ENCODE measurements around the gene ABCA13. TPM values are rescaled to one million over a fixed set of nuclear protein-coding genes. Genes with fewer than 3 reads are reported as not detected.

The ABCA13 gene
- total RNA-seq, 1 experiment from 2014 or later = not detected

DNA sequence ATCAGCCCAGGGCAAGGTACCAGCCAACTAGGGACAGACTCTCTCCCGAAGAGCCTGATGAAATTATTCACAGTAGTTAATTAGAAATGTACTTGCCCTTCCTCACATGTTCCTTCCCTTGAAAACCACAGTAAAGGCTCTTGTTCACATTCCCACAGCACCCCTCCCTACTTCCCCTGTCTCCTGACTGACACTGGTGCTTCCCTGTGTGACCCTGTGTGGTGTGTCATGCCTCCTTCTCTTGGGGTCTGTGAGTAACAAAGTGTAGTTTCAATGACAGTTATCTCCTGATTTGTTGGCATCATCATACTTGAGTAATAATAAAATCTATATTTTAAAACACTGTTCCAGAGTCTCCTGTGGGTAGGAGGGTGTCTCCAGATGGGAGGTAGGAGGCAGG, 209.7 kb downstream of the ABCA13 start:
- no peak overlapping the region for H2AFZ ChIP-seq (ENCODE audit: low read depth, low read length, poor library complexity, severe bottlenecking)
- no peaks in the 10 kb centered on the region for H3K9me2 ChIP-seq (ENCODE audit: insufficient read depth)
- no peak overlapping the region for H3K9ac ChIP-seq (ENCODE audit: low read length)
- ChIA-PET POLR2A (no interaction called here), CTCF (no interaction called here), RAD21 (ENCODE audit: low non-redundant PET in 1 of 2, low total read pairs in 2 of 2, uncharacterized antibody in 2 of 2, unreplicated experiment in 2 of 2) (no interaction called here)
- TF ChIP-seq SP1 (IDR thresholded peaks at IDR 0.05; ENCODE audit: low read depth) (no peak), EZH2 (IDR thresholded peaks at IDR 0.05) (no peak), POLR2AphosphoS5 (IDR thresholded peaks at IDR 0.05; ENCODE audit: low read depth, low read length) (no peak)
- intact Hi-C loops (cut with micrococcal nuclease) = no loop called here
- DNase-seq (ENCODE audit: low read depth, low spot score) = no peak
- no peaks in the 10 kb centered on the region for H3K79me2 ChIP-seq (ENCODE audit: insufficient read depth, low read length)
- H3K4me2 ChIP-seq (ENCODE audit: low read length) = no peak overlapping the region
- no peaks in the 10 kb centered on the region for H3K27me3 ChIP-seq (ENCODE audit: insufficient read depth, low read length)
- BruUV-seq (replicated peaks) = no TSS peak
- H3K27ac ChIP-seq (ENCODE audit: low read depth, low read length) = no peak overlapping the region
- H3K4me3 ChIP-seq (replicated peaks in 1 of 2; ENCODE audit: low read depth in 1 of 2, low read length in 2 of 2) = no peak overlapping the region
- no peak for ATAC-seq
- no peaks in the 10 kb centered on the region for H3K4me1 ChIP-seq (ENCODE audit: control insufficient read depth in 1 of 2, insufficient read depth in 2 of 2, low read length in 2 of 2)
- no peaks in the 10 kb centered on the region for H4K20me1 ChIP-seq (ENCODE audit: insufficient read depth)
- no peaks in the 10 kb centered on the region for H3K9me3 ChIP-seq (ENCODE audit: control insufficient read depth in 1 of 2, insufficient read depth in 1 of 2, low read depth in 1 of 2, low read length in 2 of 2)
- no peaks in the 10 kb centered on the region for H3K36me3 ChIP-seq (ENCODE audit: control insufficient read depth in 1 of 2, insufficient read depth in 2 of 2, low read length in 2 of 2)

- H3K4me1 ChIP-seq (ENCODE audit: control insufficient read depth in 1 of 2, insufficient read depth in 2 of 2, low read length in 2 of 2) = no peaks in the 10 kb centered on the region
- BruUV-seq (replicated peaks) = no TSS peak
- TF ChIP-seq FOSL1 (IDR thresholded peaks at IDR 0.05; ENCODE audit: low read depth) (no peak), SIN3A (IDR thresholded peaks at IDR 0.05; ENCODE audit: low read depth) (no peak), CBX3 (IDR thresholded peaks at IDR 0.05; ENCODE audit: low read depth) (no peak), SP1 (IDR thresholded peaks at IDR 0.05; ENCODE audit: low read depth) (no peak), RAD21 (IDR thresholded peaks at IDR 0.05; ENCODE audit: low read depth) (no peak), YY1 (IDR thresholded peaks at IDR 0.05; ENCODE audit: extremely low read depth, insufficient replicate concordance, low read depth, low read length) (no peak), POLR2AphosphoS5 (IDR thresholded peaks at IDR 0.05; ENCODE audit: low read depth, low read length) (no peak), JUND (IDR thresholded peaks at IDR 0.05) (no peak), ZNF274 (IDR thresholded peaks at IDR 0.05; ENCODE audit: low read depth, low read length) (no peak), ZFX (IDR thresholded peaks at IDR 0.05) (no peak), CEBPB (IDR thresholded peaks at IDR 0.05; ENCODE audit: low read depth) (no peak), TCF7L2 (IDR thresholded peaks at IDR 0.05; ENCODE audit: borderline replicate concordance, extremely low read depth, insufficient read depth, insufficient read length) (no peak), EGR1 (IDR thresholded peaks at IDR 0.05; ENCODE audit: low read depth) (no peak), ELF1 (IDR thresholded peaks at IDR 0.05; ENCODE audit: borderline replicate concordance, low read depth) (no peak), POLR2A (IDR thresholded peaks at IDR 0.05; ENCODE audit: borderline replicate concordance, extremely low read depth, insufficient read depth, insufficient read length) (no peak)
- TF ChIP-seq, protein P1, sequence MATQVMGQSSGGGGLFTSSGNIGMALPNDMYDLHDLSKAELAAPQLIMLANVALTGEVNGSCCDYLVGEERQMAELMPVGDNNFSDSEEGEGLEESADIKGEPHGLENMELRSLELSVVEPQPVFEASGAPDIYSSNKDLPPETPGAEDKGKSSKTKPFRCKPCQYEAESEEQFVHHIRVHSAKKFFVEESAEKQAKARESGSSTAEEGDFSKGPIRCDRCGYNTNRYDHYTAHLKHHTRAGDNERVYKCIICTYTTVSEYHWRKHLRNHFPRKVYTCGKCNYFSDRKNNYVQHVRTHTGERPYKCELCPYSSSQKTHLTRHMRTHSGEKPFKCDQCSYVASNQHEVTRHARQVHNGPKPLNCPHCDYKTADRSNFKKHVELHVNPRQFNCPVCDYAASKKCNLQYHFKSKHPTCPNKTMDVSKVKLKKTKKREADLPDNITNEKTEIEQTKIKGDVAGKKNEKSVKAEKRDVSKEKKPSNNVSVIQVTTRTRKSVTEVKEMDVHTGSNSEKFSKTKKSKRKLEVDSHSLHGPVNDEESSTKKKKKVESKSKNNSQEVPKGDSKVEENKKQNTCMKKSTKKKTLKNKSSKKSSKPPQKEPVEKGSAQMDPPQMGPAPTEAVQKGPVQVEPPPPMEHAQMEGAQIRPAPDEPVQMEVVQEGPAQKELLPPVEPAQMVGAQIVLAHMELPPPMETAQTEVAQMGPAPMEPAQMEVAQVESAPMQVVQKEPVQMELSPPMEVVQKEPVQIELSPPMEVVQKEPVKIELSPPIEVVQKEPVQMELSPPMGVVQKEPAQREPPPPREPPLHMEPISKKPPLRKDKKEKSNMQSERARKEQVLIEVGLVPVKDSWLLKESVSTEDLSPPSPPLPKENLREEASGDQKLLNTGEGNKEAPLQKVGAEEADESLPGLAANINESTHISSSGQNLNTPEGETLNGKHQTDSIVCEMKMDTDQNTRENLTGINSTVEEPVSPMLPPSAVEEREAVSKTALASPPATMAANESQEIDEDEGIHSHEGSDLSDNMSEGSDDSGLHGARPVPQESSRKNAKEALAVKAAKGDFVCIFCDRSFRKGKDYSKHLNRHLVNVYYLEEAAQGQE (IDR thresholded peaks at IDR 0.05; ENCODE audit: low read depth) = no peak
- TF ChIP-seq, protein P2, sequence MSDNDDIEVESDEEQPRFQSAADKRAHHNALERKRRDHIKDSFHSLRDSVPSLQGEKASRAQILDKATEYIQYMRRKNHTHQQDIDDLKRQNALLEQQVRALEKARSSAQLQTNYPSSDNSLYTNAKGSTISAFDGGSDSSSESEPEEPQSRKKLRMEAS (IDR thresholded peaks at IDR 0.05) = no peak
- no peaks in the 10 kb centered on the region for H3K27me3 ChIP-seq (ENCODE audit: insufficient read depth, low read length)
- H3K9me2 ChIP-seq (ENCODE audit: insufficient read depth) = no peaks in the 10 kb centered on the region
- H2AFZ ChIP-seq (ENCODE audit: low read depth, low read length, poor library complexity, severe bottlenecking) = no peak overlapping the region
- no peak overlapping the region for H3K9ac ChIP-seq (ENCODE audit: low read length)
- H3K9me3 ChIP-seq (ENCODE audit: control insufficient read depth in 1 of 2, insufficient read depth in 1 of 2, low read depth in 1 of 2, low read length in 2 of 2) = no peaks in the 10 kb centered on the region
- no peak overlapping the region for H3K4me2 ChIP-seq (ENCODE audit: low read length)
- H3K27ac ChIP-seq (ENCODE audit: low read depth, low read length) = no peak overlapping the region
- no peaks in the 10 kb centered on the region for H3K36me3 ChIP-seq (ENCODE audit: control insufficient read depth in 1 of 2, insufficient read depth in 2 of 2, low read length in 2 of 2)
- H4K20me1 ChIP-seq (ENCODE audit: insufficient read depth) = no peaks in the 10 kb centered on the region
- CTCF ChIA-PET = no interaction called here
- H3K79me2 ChIP-seq (ENCODE audit: insufficient read depth, low read length) = no peaks in the 10 kb centered on the region
- ATAC-seq = no peak
- RAD21 ChIA-PET (ENCODE audit: low non-redundant PET in 1 of 2, low total read pairs in 2 of 2, uncharacterized antibody in 2 of 2, unreplicated experiment in 2 of 2) = no interaction called here
- intact Hi-C loops (cut with micrococcal nuclease) = no loop called here
- no peak overlapping the region for H3K4me3 ChIP-seq (replicated peaks in 1 of 2; ENCODE audit: low read depth in 1 of 2, low read length in 2 of 2)
- DNase-seq (ENCODE audit: low read depth, low spot score) = no peak
- POLR2A ChIA-PET = no interaction called here
Observed at GRCh38 chr7:48381571-48381970, 210.3 kb downstream of the ABCA13 start.
